HL-60 (cell line): ENCODE measurements around the gene PRAME.

Source experiments
- DNase-seq, 2 experiments: peaks; one replicate each; pipeline ENCODE4 v3.0.0-alpha.2; 2010 to 2020; ENCODE audit warnings: low read depth in 1 of 2, low spot score in 1 of 2
- H3K27ac ChIP-seq: fragments of 250-450 bp; sonication (Bioruptor Pico); replicated peaks from 2 replicates; pipeline ENCODE4 v1.5.1; 2020; ENCODE audit warnings: mild to moderate bottlenecking, moderate library complexity
- H3K27me3 ChIP-seq: fragments of 250-450 bp; sonication (Bioruptor Pico); 2 replicates; pipeline ENCODE4 v1.5.1; 2021; ENCODE audit warnings: mild to moderate bottlenecking, moderate library complexity; ENCODE audit not compliant: insufficient read depth, poor library complexity, severe bottlenecking
- H3K4me3 ChIP-seq: replicated peaks from 2 replicates; pipeline ENCODE4 v1.5.1; 2011; ENCODE audit warnings: mild to moderate bottlenecking, control low read depth, low read length; ENCODE audit not compliant: insufficient read depth
- CTCF ChIP-seq: IDR thresholded peaks from one replicate; pipeline ENCODE4 v1.5.1; 2011; ENCODE audit warnings: low read length, control low read depth, inconsistent platforms; ENCODE audit not compliant: insufficient read depth
- GABPA ChIP-seq: IDR thresholded peaks from 2 replicates; pipeline ENCODE4 v1.6.1; 2012; ENCODE audit warnings: low read depth
- POLR2AphosphoS5 ChIP-seq: IDR thresholded peaks from 2 replicates; pipeline ENCODE4 v1.6.1; 2012; ENCODE audit warnings: low read depth
- REST ChIP-seq: IDR thresholded peaks from 2 replicates; pipeline ENCODE4 v1.6.1; 2012; ENCODE audit warnings: low read depth; ENCODE audit not compliant: insufficient replicate concordance
- SPI1 ChIP-seq: IDR thresholded peaks from 2 replicates; pipeline ENCODE4 v1.6.1; 2012; ENCODE audit warnings: low read depth, mild to moderate bottlenecking, borderline replicate concordance

Gene PRAME

DNA sequence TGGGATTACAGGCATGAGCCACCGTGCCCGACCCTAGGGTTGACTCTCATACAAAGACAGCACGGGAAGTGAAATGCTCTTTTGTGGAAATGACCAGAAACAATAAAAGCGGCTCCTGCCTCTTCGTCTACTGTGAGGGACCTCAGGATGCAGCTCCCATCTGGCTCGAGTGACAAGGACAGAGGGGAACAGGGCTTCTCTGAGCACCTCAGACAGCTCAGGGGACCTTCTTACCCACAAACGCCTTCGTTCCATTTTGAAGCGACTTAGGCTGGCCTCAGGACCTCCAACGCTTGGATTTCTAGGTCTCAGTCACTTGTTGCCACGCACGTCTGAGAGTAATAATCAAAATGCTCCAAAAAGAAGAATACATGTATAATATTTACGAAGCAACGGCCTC is 2.5 kb downstream of the PRAME start:
- TF ChIP-seq CTCF (no peak), GABPA (no peak), POLR2AphosphoS5 (no peak), REST (no peak), SPI1 (no peak)
- H3K27me3 ChIP-seq, result no peaks in the 10 kb centered on the region
- H3K27ac ChIP-seq, result peak overlapping the region; percentile 93

GRCh38 chr22:22555596-22555995 is 3.5 kb downstream of the PRAME start:
- H3K27me3 ChIP-seq, result no peaks in the 10 kb centered on the region
- TF ChIP-seq CTCF, result no peak
- TF ChIP-seq POLR2AphosphoS5, result no peak
- TF ChIP-seq GABPA, result no peak
- no peak for TF ChIP-seq SPI1
- no peak for TF ChIP-seq REST
- H3K4me3 ChIP-seq, result no peak overlapping the region
- no peak overlapping the region for H3K27ac ChIP-seq
- DNase-seq, result no peak

More for the DNA sequence above, 2.5 kb downstream of the PRAME start:
- DNase-seq, result no peak
- peak overlapping the region; percentile 57 for H3K4me3 ChIP-seq

DNA sequence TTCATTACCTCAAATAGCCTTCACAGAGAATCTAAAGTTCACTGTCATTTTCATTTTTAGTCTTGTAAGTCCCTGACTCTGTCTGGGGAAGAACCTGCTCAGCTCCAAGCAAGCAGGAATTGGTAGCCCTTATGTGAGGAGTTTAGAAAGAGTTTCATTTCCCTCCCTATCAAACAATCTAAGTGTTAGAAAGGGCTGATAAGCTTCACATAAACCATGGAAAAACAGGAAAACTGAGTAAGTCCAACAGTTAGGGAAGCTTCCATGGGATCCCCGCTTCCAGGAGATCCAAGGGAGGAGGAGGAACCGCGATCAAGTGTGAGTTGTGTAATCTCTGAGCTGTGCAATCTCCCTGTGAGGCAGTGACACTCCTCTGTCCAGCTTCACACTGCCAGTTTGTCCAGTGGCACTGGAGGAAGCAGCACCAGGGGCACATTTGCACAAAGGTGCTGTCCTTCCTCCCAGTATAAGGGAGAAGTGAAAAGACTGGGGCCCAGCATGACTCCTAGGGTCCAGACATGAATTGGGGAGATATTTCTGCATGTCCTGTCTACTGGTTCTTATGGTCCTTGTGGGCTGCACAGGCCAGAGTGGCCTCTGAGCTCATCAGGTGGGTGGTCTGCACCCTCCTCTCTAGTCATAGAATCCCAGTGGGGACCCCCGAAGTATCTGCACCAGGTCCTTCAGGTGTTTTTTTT is 4.3 kb downstream of the PRAME start:
- no peak for TF ChIP-seq POLR2AphosphoS5
- no peak for TF ChIP-seq REST
- no peak for TF ChIP-seq GABPA
- no peak for TF ChIP-seq CTCF
- TF ChIP-seq SPI1, result no peak
- DNase-seq, result peak in 1 of 2 experiments; percentile 50
- Histone ChIP-seq H3K27me3 (no peaks in the 10 kb centered on the region), H3K4me3 (no peak overlapping the region), H3K27ac (0 out of 2 replicates have a peak overlapping the region, but pooled peaks have one; percentile 6)
